CD14-positive monocyte (primary cell): ENCODE results near the gene MBNL2. TPM values are rescaled to one million over a fixed set of nuclear protein-coding genes. Genes with fewer than 3 reads are reported as not detected.

Experiments used
- DNase-seq, 3 donors: peaks; one replicate each; pipeline ENCODE4 v3.0.0-alpha.2; 2011 to 2022
- H2AFZ ChIP-seq: 2 replicates; pipeline ENCODE4 v1.6.0; 2012; ENCODE audit warnings: mild to moderate bottlenecking, low read depth, low read length, inconsistent platforms; ENCODE audit not compliant: insufficient read depth, poor library complexity, severe bottlenecking
- H3K27ac ChIP-seq, 2 donors: 1 replicate in 1 of 2; 2 replicates in 1 of 2; pipeline ENCODE4 v1.5.1; 2012 to 2013; ENCODE audit warnings: low read length in 2 of 2, control low read depth in 1 of 2, inconsistent platforms in 1 of 2, low read depth in 1 of 2, mild to moderate bottlenecking in 1 of 2
- H3K27me3 ChIP-seq, 2 donors: one replicate each; pipeline versions ENCODE4 v1.6.0 to v1.6.1; 2011 to 2013; ENCODE audit warnings: low read length in 2 of 2; ENCODE audit not compliant: control insufficient read depth in 2 of 2, insufficient read depth in 2 of 2
- H3K36me3 ChIP-seq, 2 donors: replicated peaks in 1 of 2; 1 replicate in 1 of 2; 2 replicates in 1 of 2; pipeline versions ENCODE4 v1.5.1 to v1.6.1; 2012 to 2013; ENCODE audit warnings: low read length in 2 of 2, control low read depth in 1 of 2, inconsistent platforms in 1 of 2, mild to moderate bottlenecking in 1 of 2; ENCODE audit not compliant: insufficient read depth in 2 of 2, control insufficient read depth in 1 of 2
- H3K4me1 ChIP-seq, 2 donors: 1 replicate in 1 of 2; 2 replicates in 1 of 2; pipeline versions ENCODE4 v1.5.1 to v1.6.1; 2012 to 2013; ENCODE audit warnings: low read length in 2 of 2, control low read depth in 1 of 2, inconsistent platforms in 1 of 2, mild to moderate bottlenecking in 1 of 2, moderate library complexity in 1 of 2; ENCODE audit not compliant: insufficient read depth in 2 of 2, control insufficient read depth in 1 of 2
- H3K4me2 ChIP-seq: replicated peaks from 2 replicates; pipeline ENCODE3; 2012; ENCODE audit warnings: low read length, moderate library complexity, mild to moderate bottlenecking; ENCODE audit not compliant: poor library complexity, severe bottlenecking; ENCODE audit errors: extremely low read depth
- H3K4me3 ChIP-seq, 3 experiments: fragments of 200-600 bp in 1 of 3; sonication (generic) in 1 of 3; replicated peaks in 1 of 3; 1 replicate in 2 of 3; 2 replicates in 1 of 3; pipeline ENCODE4 v1.5.1; 2011 to 2013; ENCODE audit warnings: low read length in 3 of 3, mild to moderate bottlenecking in 3 of 3, control low read depth in 2 of 3, low read depth in 2 of 3, inconsistent platforms in 1 of 3, moderate library complexity in 1 of 3
- H3K79me2 ChIP-seq: 2 replicates; pipeline ENCODE4 v1.6.0; 2012; ENCODE audit warnings: mild to moderate bottlenecking, control low read depth, inconsistent platforms, low read length, moderate library complexity; ENCODE audit not compliant: insufficient read depth
- H3K9ac ChIP-seq: 2 replicates; pipeline ENCODE4 v1.6.0; 2017; ENCODE audit warnings: low read length, mild to moderate bottlenecking; ENCODE audit not compliant: insufficient read depth, poor library complexity, severe bottlenecking
- H3K9me3 ChIP-seq, 2 donors: replicated peaks in 1 of 2; 1 replicate in 1 of 2; 2 replicates in 1 of 2; pipeline versions ENCODE4 v1.5.1 to v1.6.1; 2012 to 2013; ENCODE audit warnings: low read length in 2 of 2, control low read depth in 1 of 2; ENCODE audit not compliant: control insufficient read depth in 1 of 2, insufficient read depth in 1 of 2
- H4K20me1 ChIP-seq: 2 replicates; pipeline ENCODE4 v1.6.0; 2012; ENCODE audit warnings: mild to moderate bottlenecking, low read length, control low read depth, moderate library complexity; ENCODE audit not compliant: insufficient read depth
- H3K27ac Mint-ChIP-seq, 7 donors: one replicate each; pipeline ENCODE4 v1.8.0; 2020; ENCODE audit warnings: mild to moderate bottlenecking in 7 of 7, mixed read lengths in 7 of 7, moderate library complexity in 6 of 7, inconsistent platforms in 2 of 7
- H3K27me3 Mint-ChIP-seq, 3 donors: one replicate each; pipeline ENCODE4 v1.8.0; 2021 to 2022; ENCODE audit warnings: low read depth in 3 of 3, mild to moderate bottlenecking in 3 of 3, mixed read lengths in 3 of 3, moderate library complexity in 3 of 3, inconsistent platforms in 1 of 3
- H3K36me3 Mint-ChIP-seq, 2 donors: one replicate each; pipeline ENCODE4 v1.8.0; 2020; ENCODE audit warnings: mixed read lengths in 2 of 2, inconsistent platforms in 1 of 2, mild to moderate bottlenecking in 1 of 2
- H3K4me1 Mint-ChIP-seq: one replicate; pipeline ENCODE4 v1.8.0; 2020; ENCODE audit warnings: mild to moderate bottlenecking, mixed read lengths
- H3K4me3 Mint-ChIP-seq, 2 donors: one replicate each; pipeline ENCODE4 v1.8.0; 2020; ENCODE audit warnings: mild to moderate bottlenecking in 2 of 2, mixed read lengths in 2 of 2, moderate library complexity in 1 of 2
- H3K9me3 Mint-ChIP-seq, 7 donors: one replicate each; pipeline ENCODE4 v1.8.0; 2020 to 2022; ENCODE audit warnings: mixed read lengths in 7 of 7, mild to moderate bottlenecking in 6 of 7, moderate library complexity in 6 of 7, inconsistent platforms in 2 of 7
- WGBS: methylation state at CpG from one replicate; pipeline ENCODE4 v1.1.5; 2013; ENCODE audit warnings: missing lambda C conversion rate; ENCODE audit not compliant: insufficient coverage; 5-methylcytosine and 5-hydroxymethylcytosine counted together
- intact Hi-C, 2 donors: fragments of 100-400 bp; cut with micrococcal nuclease; formaldehyde crosslinking; loops; one replicate each; pipeline versions ENCODE4 v1.15.0 to v1.15.1; 2023
- polyA plus RNA-seq, 3 donors: library from polyadenylated mRNA; depleted of rRNA in 1 of 3; unstranded in 2 of 3; stranded (reverse) in 1 of 3; fragments of 300-500 nt in 2 of 3; fragments of >200 nt in 1 of 3; fragmentation: Illumina TruSeq in 2 of 3; gene quantifications; 1 replicate in 2 of 3; 2 replicates in 1 of 3; pipeline ENCODE4 v1.2.3, GENCODE V29; 2012 to 2021
- TF ChIP-seq, protein P1 (sequence below): fragments of 200-600 bp; IDR thresholded peaks from one replicate; pipeline ENCODE4 v1.8.0; 2022; ENCODE audit warnings: antibody characterized with exemption, mild to moderate bottlenecking

The MBNL2 gene
- polyA plus RNA-seq, 3 donors = 8.5 to 15.5 (median 13.4) TPM

- Histone ChIP-seq H3K4me1 (no peaks in the 10 kb centered on the region), H3K9ac (no peak overlapping the region), H3K4me3 (no peak overlapping the region), H3K27me3 (no peaks in the 10 kb centered on the region), H3K79me2 (no peaks in the 10 kb centered on the region), H3K36me3 (no peaks in the 10 kb centered on the region), H3K4me2 (no peak overlapping the region), H3K27ac (no peak overlapping the region), H3K9me3 (peaks cover 0 to 3% of the 10 kb centered on the region in 2 donors), H2AFZ (no peak overlapping the region), H4K20me1 (no peaks in the 10 kb centered on the region)
- Mint-ChIP-seq H3K27me3 (peaks cover 0 to 1% (median 0%) of the 10 kb centered on the region in 3 donors), H3K27ac (no peak overlapping the region), H3K4me3 (no peak overlapping the region), H3K36me3 (no peaks in the 10 kb centered on the region), H3K9me3 (peaks cover 0 to 13% (median 3%) of the 10 kb centered on the region in 7 donors), H3K4me1 (peaks cover 2% of the 10 kb centered on the region)
- intact Hi-C loops = no loop called here
- no peak for DNase-seq
- TF ChIP-seq, protein P1, sequence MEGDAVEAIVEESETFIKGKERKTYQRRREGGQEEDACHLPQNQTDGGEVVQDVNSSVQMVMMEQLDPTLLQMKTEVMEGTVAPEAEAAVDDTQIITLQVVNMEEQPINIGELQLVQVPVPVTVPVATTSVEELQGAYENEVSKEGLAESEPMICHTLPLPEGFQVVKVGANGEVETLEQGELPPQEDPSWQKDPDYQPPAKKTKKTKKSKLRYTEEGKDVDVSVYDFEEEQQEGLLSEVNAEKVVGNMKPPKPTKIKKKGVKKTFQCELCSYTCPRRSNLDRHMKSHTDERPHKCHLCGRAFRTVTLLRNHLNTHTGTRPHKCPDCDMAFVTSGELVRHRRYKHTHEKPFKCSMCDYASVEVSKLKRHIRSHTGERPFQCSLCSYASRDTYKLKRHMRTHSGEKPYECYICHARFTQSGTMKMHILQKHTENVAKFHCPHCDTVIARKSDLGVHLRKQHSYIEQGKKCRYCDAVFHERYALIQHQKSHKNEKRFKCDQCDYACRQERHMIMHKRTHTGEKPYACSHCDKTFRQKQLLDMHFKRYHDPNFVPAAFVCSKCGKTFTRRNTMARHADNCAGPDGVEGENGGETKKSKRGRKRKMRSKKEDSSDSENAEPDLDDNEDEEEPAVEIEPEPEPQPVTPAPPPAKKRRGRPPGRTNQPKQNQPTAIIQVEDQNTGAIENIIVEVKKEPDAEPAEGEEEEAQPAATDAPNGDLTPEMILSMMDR = no peak
- WGBS = no CpG with 5 or more reads among the region's 3 CpGs
Measured at GRCh38 chr13:97403893-97404750, 182.0 kb downstream of the MBNL2 start.

- no peak overlapping the region for H3K4me3 Mint-ChIP-seq
- Histone ChIP-seq H3K9ac (no peak overlapping the region), H3K79me2 (no peaks in the 10 kb centered on the region), H3K4me3 (no peak overlapping the region), H3K9me3 (no peaks in the 10 kb centered on the region), H3K27ac (no peak overlapping the region), H3K27me3 (no peaks in the 10 kb centered on the region), H3K4me2 (no peak overlapping the region), H2AFZ (no peak overlapping the region), H3K36me3 (no peaks in the 10 kb centered on the region), H4K20me1 (no peaks in the 10 kb centered on the region), H3K4me1 (no peaks in the 10 kb centered on the region)
- intact Hi-C loops = no loop called here
- H3K36me3 Mint-ChIP-seq = no peaks in the 10 kb centered on the region
- no peak overlapping the region for H3K27ac Mint-ChIP-seq
- no peak for DNase-seq
- peaks cover 0 to 1% (median 0%) of the 10 kb centered on the region in 7 donors for H3K9me3 Mint-ChIP-seq
- H3K27me3 Mint-ChIP-seq = peaks cover 0 to 1% (median 0%) of the 10 kb centered on the region in 3 donors
- TF ChIP-seq, protein P1 = no peak
- WGBS = no CpG with 5 or more reads among the region's 2 CpGs
- peaks cover 2% of the 10 kb centered on the region for H3K4me1 Mint-ChIP-seq
Measured at GRCh38 chr13:97407540-97407939, 185.4 kb downstream of the MBNL2 start.
